Mucosa of gallbladder (tissue), 1 donor: Measurements from ENCODE around the gene COL11A2. TPM values are rescaled to one million over a fixed set of nuclear protein-coding genes. Genes with fewer than 3 reads are reported as not detected.

Source experiments
- DNase-seq: peaks from one replicate; pipeline ENCODE4 v3.0.0-alpha.2; 2020; ENCODE audit warnings: low spot score
- total RNA-seq: library from RNA; stranded (reverse); gene quantifications from one replicate; pipeline ENCODE4 v1.2.1, GENCODE V29; 2021
- donor health status: DM: no; HTN: no; CAD: no.

COL11A2 gene
- total RNA-seq, 1 donor from 2014 or later = 0.66 TPM

DNA sequence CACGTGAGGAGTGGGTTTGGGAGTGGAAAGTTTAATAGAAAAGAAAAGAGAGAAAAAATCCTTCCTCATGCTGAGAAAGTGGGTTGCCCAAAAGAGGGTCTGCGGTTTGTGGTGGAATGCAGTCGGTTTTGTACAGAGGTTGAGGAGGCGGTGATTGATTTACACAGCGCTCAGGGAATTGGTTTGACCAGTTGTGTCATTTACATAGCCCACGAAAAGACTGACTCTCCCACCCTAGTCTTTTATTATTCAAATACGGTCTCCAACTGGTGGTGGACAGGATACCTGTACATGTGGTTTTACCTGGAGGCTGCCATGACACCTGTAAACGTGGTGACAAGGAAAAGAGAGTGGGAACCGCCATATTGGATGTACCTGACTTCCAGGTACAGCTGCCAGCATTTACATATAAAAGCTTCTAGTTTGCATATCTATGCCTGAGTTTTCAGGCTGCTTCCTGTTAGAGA is 74.4 kb downstream of the COL11A2 start:
- DNase-seq = no peak

- no peak for DNase-seq
Observed at GRCh38 chr6:33116841-33117711, 75.2 kb downstream of the COL11A2 start.

- no peak for DNase-seq
Observed at GRCh38 chr6:33116417-33116816, 75.8 kb downstream of the COL11A2 start.

DNA sequence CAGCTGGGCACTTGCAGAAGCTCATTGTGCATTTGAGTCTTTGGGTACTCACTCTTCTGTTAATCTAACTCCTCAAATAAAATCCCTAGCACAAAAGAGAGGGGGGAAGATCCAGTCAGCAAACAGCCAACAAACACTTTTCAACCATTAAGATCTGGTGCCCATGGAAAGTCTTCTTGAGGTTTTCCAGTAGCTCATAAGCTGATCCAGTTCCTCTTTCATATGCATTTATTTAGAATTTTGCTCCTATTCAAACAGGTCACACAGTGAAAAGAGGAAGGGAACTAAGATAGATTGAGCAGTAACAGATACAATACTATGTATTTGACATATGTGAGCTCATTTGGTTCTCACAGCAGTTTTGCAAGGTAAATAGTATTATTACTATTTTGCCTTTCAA is 77.9 kb downstream of the COL11A2 start:
- DNase-seq = no peak

- DNase-seq = no peak
Observed at GRCh38 chr6:33113755-33114154, 78.5 kb downstream of the COL11A2 start.

Other genes with a start within 250 kb of the COL11A2 start
- 68.2 TPM for gene HLA-DMA, start 239.4 kb downstream of the COL11A2 start, total RNA-seq
- 150 TPM for gene BRD2, start 223.9 kb downstream of the COL11A2 start, total RNA-seq
- 8.4 TPM for gene HLA-DOA, start 182.9 kb downstream of the COL11A2 start, total RNA-seq
- gene HLA-DPA1, start 118.8 kb downstream of the COL11A2 start, total RNA-seq = 185 TPM
- 174 TPM for gene HLA-DPB1, start 116.5 kb downstream of the COL11A2 start, total RNA-seq
- gene RXRB, start 8.2 kb upstream of the COL11A2 start, total RNA-seq = 56.8 TPM
- 120 TPM for gene SLC39A7, start 8.4 kb upstream of the COL11A2 start, total RNA-seq
- 13.6 TPM for gene HSD17B8, start 12.2 kb upstream of the COL11A2 start, total RNA-seq
- gene RING1, start 16.0 kb upstream of the COL11A2 start, total RNA-seq = 50.9 TPM
- gene VPS52, start 79.4 kb upstream of the COL11A2 start, total RNA-seq = 62.5 TPM
- 1,438 TPM for gene RPS18, start 79.6 kb upstream of the COL11A2 start, total RNA-seq
- gene B3GALT4, start 84.7 kb upstream of the COL11A2 start, total RNA-seq = 25.4 TPM
- gene WDR46, start 96.8 kb upstream of the COL11A2 start, total RNA-seq = 37.7 TPM
- gene PFDN6, start 97.1 kb upstream of the COL11A2 start, total RNA-seq = 38.6 TPM
- 158 TPM for gene RGL2, start 106.5 kb upstream of the COL11A2 start, total RNA-seq
- gene TAPBP, start 121.6 kb upstream of the COL11A2 start, total RNA-seq = 200 TPM
- gene ZBTB22, start 125.3 kb upstream of the COL11A2 start, total RNA-seq = 26.5 TPM
- 33.9 TPM for gene DAXX, start 130.5 kb upstream of the COL11A2 start, total RNA-seq
- gene KIFC1, start 199.4 kb upstream of the COL11A2 start, total RNA-seq = 2.1 TPM
- gene PHF1, start 218.5 kb upstream of the COL11A2 start, total RNA-seq = 82.3 TPM
- 238 TPM for gene CUTA, start 225.6 kb upstream of the COL11A2 start, total RNA-seq
- gene SYNGAP1, start 227.6 kb upstream of the COL11A2 start, total RNA-seq = 31.0 TPM